GM18873 (cell line): ENCODE data around the gene FXYD1.

Source experiments
- ATAC-seq: cut with Tn5 transposase; IDR thresholded peaks from one replicate; pipeline ENCODE4 v1.9.1; 2021; ENCODE audit warnings: mild to moderate bottlenecking, moderate library complexity, moderate number of reproducible peaks; ENCODE audit not compliant: unreplicated experiment, low FRiP score

FXYD1 gene

GRCh38 chr19:35178701-35179100 lies 40.1 kb downstream of the FXYD1 start:
- ATAC-seq = no peak

GRCh38 chr19:35179830-35180229 lies 41.2 kb downstream of the FXYD1 start:
- ATAC-seq = no peak

- no peak for ATAC-seq
These were observed 42.8 kb downstream of the FXYD1 start for GRCh38 chr19:35181387-35181786.

GRCh38 chr19:35184267-35184666 lies 45.6 kb downstream of the FXYD1 start:
- ATAC-seq = no peak

- ATAC-seq = no peak
These were observed 46.3 kb downstream of the FXYD1 start for GRCh38 chr19:35184884-35185283.
